C4-2B (cell line): ENCODE data around the gene SHE.

Experiments
- H3K27ac ChIP-seq: fragments of 450-650 bp; 2 replicates; pipeline ENCODE4 v1.5.1; 2017
- CTCF ChIP-seq: fragments of 450-650 bp; conservative IDR thresholded peaks from 2 replicates; pipeline ENCODE4 v1.5.1; 2017; ENCODE audit warnings: mild to moderate bottlenecking
- ZFX ChIP-seq: fragments of 450-650 bp; IDR thresholded peaks from 2 replicates; pipeline ENCODE4 v1.6.1; 2017

Gene SHE

GRCh38 chr1:154527192-154527591, 25.0 kb upstream of the SHE start:
- no peak for TF ChIP-seq CTCF
- no peak for TF ChIP-seq ZFX
- H3K27ac ChIP-seq = no peak overlapping the region

- TF ChIP-seq CTCF (no peak), ZFX (no peak)
These were observed 22.7 kb upstream of the SHE start for GRCh38 chr1:154524881-154525280.

DNA sequence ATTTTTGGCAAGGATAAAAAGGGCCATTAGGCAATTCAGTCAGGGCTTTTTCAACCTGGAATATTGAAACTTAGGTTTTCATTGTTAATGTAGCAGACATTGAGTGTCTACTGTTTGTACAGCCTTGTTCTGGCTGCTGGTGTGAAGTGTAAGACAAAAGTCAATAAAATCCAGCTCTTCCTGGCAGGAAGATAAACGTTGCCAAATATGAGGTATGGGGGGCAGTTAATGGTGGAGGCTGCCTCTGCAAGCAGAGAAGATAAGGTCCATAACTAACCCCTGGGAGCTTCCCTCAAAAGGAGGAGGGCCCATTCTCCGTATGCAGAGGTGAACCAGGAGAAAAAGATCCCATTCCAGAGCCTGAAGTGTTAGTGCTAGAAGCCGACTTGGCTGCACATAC, 19.5 kb upstream of the SHE start:
- no peak for TF ChIP-seq ZFX
- TF ChIP-seq CTCF = no peak
- no peak overlapping the region for H3K27ac ChIP-seq

More at GRCh38 chr1:154524881-154525280, 22.7 kb upstream of the SHE start:
- H3K27ac ChIP-seq = no peak overlapping the region

- no peak overlapping the region for H3K27ac ChIP-seq
- TF ChIP-seq CTCF (no peak), ZFX (no peak)
These were observed 18.1 kb upstream of the SHE start for GRCh38 chr1:154520333-154520732.

- TF ChIP-seq ZFX (no peak), CTCF (no peak)
- H3K27ac ChIP-seq = no peak overlapping the region
These were observed 17.4 kb upstream of the SHE start for GRCh38 chr1:154519591-154519991.

DNA sequence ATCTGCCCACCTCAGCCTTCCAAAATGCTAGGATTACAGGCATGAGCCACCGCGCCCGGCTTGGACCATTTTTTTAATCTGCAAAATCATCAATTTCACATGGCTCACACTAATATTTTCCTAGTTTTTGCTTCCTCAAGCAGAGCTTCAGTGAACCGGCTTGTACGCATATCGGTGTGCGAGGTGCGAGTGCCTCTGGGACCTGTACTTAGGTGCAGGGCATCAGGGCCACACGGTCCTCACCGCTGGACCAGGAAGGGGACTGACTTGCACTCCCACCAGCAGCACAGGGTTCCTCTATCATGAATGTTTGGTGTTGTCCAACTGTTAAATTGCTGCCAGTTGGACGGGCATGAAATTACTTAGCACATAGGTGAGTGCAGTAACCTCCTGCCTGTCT, 15.4 kb upstream of the SHE start:
- H3K27ac ChIP-seq = no peak overlapping the region
- TF ChIP-seq CTCF = no peak

DNA sequence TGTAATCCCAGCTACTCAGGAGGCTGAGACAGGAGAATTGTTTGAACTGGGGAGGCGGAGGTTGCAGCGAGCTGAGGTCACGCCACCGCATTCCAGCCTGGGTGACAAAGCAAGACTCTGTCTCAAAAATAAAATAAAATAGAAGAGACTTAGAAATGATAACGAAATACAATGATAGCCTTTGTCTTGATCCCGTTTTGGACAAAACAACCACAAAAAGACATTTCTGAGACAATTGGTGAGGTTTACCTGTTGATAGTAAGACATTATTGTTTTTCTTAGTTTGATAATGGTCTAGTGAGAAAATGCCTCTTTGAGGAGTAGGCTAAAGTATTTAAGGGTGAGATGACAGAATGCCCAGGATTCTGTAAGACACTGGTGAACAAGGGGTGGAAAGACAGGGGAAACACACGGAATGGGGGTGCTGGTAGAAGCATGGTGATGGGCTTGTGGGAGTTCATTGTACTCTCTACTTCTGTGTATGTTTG, 11.9 kb upstream of the SHE start:
- H3K27ac ChIP-seq = no peak overlapping the region
- TF ChIP-seq CTCF = no peak
